Endothelial cell of umbilical vein (primary cell): ENCODE data around the gene ABHD14A. TPM values are rescaled to one million over a fixed set of nuclear protein-coding genes. Genes with fewer than 3 reads are reported as not detected.

Source experiments
- BruUV-seq: library from RNA; stranded (reverse); fragments of 400-500 nt; replicated peaks from 2 replicates; lab custom pipeline; 2021; lab: Mats Ljungman, UMichigan
- CTCF ChIA-PET: fragments of 300-600, 350-600 bp; sonication (Branson Sonifier 250); formaldehyde crosslinking; loops from one replicate; lab custom pipeline; 2021; ENCODE audit warnings: antibody characterized with exemption, inconsistent platforms; lab: Charles Lee
- POLR2A ChIA-PET: fragments of 300-600, 350-600 bp; sonication (Branson Sonifier 250); formaldehyde crosslinking; loops from one replicate; lab custom pipeline; 2021; ENCODE audit warnings: antibody characterized with exemption, inconsistent platforms; lab: Charles Lee
- DNase-seq: peaks from one replicate; pipeline ENCODE4 v3.0.0-alpha.2; 2011; ENCODE audit warnings: low read depth, low spot score
- FAIRE-seq: peaks from 2 replicates; lab custom pipeline; 2011; peaks lifted over from hg19 to GRCh38; lab: Jason Lieb, UNC
- H2AFZ ChIP-seq: 2 replicates; pipeline ENCODE4 v1.6.0; 2012; ENCODE audit warnings: low read depth, low read length, control low read depth, inconsistent platforms
- H3K27ac ChIP-seq: 2 replicates; pipeline ENCODE4 v1.5.1; 2011; ENCODE audit warnings: low read depth, mild to moderate bottlenecking, control low read depth, low read length, moderate library complexity; ENCODE audit not compliant: insufficient read depth
- H3K27me3 ChIP-seq, 2 experiments: 2 replicates each; pipeline versions ENCODE4 v1.6.0 to v1.6.1; 2011; ENCODE audit warnings: low read length in 2 of 2, mixed read lengths in 1 of 2; ENCODE audit not compliant: control insufficient read depth in 2 of 2, insufficient read depth in 2 of 2
- H3K36me3 ChIP-seq, 2 experiments: 2 replicates in 1 of 2; 3 replicates in 1 of 2; pipeline ENCODE4 v1.5.1; 2011; ENCODE audit warnings: low read length in 2 of 2, mild to moderate bottlenecking in 1 of 2, moderate library complexity in 1 of 2; ENCODE audit not compliant: control insufficient read depth in 2 of 2, insufficient read depth in 2 of 2; ENCODE audit errors: extremely low read depth in 1 of 2
- H3K4me1 ChIP-seq: 3 replicates; pipeline ENCODE4 v1.5.1; 2011; ENCODE audit warnings: mild to moderate bottlenecking, low read length; ENCODE audit not compliant: control insufficient read depth, insufficient read depth; ENCODE audit errors: extremely low read depth
- H3K4me2 ChIP-seq: 2 replicates; pipeline ENCODE4 v1.6.1; 2011; ENCODE audit warnings: low read length, control low read depth, mixed read lengths; ENCODE audit not compliant: insufficient read depth
- H3K4me3 ChIP-seq, 3 experiments: fragments of 200-600 bp in 1 of 3; sonication (generic), shearing (Covaris generic) in 1 of 3; replicated peaks in 1 of 3; 2 replicates each; pipeline ENCODE4 v1.5.1; 2011 to 2016; ENCODE audit warnings: control low read depth in 3 of 3, low read length in 3 of 3, mild to moderate bottlenecking in 2 of 3, inconsistent platforms in 1 of 3, low read depth in 1 of 3, moderate library complexity in 1 of 3; ENCODE audit not compliant: insufficient read depth in 1 of 3
- H3K79me2 ChIP-seq: 2 replicates; pipeline ENCODE4 v1.6.0; 2012; ENCODE audit warnings: low read length, inconsistent platforms; ENCODE audit not compliant: control insufficient read depth, insufficient read depth
- H3K9ac ChIP-seq: replicated peaks from 2 replicates; pipeline ENCODE3; 2011; ENCODE audit warnings: low read length, control low read depth; ENCODE audit not compliant: insufficient read depth; ENCODE audit errors: extremely low read depth
- H3K9me1 ChIP-seq: replicated peaks from 3 replicates; pipeline ENCODE4 v1.6.0; 2011; ENCODE audit warnings: mild to moderate bottlenecking, low read length; ENCODE audit not compliant: control insufficient read depth, insufficient read depth; ENCODE audit errors: extremely low read depth
- H3K9me3 ChIP-seq: replicated peaks from 2 replicates; pipeline ENCODE4 v1.5.1; 2012; ENCODE audit warnings: low read length, inconsistent platforms; ENCODE audit not compliant: control insufficient read depth, insufficient read depth
- H4K20me1 ChIP-seq: replicated peaks from 2 replicates; pipeline ENCODE3; 2011; ENCODE audit warnings: mild to moderate bottlenecking, low read length; ENCODE audit not compliant: control insufficient read depth, insufficient read depth; ENCODE audit errors: extremely low read depth
- CTCF ChIP-seq, 2 donors: IDR thresholded peaks; 1 replicate in 1 of 2; 2 replicates in 1 of 2; pipeline ENCODE4 v1.5.1; 2011; ENCODE audit warnings: low read length in 2 of 2, mild to moderate bottlenecking in 2 of 2, moderate library complexity in 2 of 2, control low read depth in 1 of 2, inconsistent platforms in 1 of 2, low read depth in 1 of 2; ENCODE audit not compliant: insufficient read depth in 1 of 2; ENCODE audit errors: extremely low read depth in 1 of 2
- EZH2 ChIP-seq: IDR thresholded peaks from 2 replicates; pipeline ENCODE4 v1.6.1; 2012; ENCODE audit warnings: borderline replicate concordance, low read depth, mild to moderate bottlenecking, moderate library complexity, low read length, inconsistent platforms; ENCODE audit not compliant: severe bottlenecking
- FOS ChIP-seq: IDR thresholded peaks from 2 replicates; pipeline ENCODE4 v1.6.1; 2011; ENCODE audit warnings: mild to moderate bottlenecking, low read length, moderate library complexity, borderline replicate concordance; ENCODE audit not compliant: insufficient read depth
- JUN ChIP-seq: IDR thresholded peaks from 2 replicates; pipeline ENCODE4 v1.6.1; 2011; ENCODE audit warnings: borderline replicate concordance, low read depth; ENCODE audit not compliant: insufficient read length, insufficient read depth
- MYC ChIP-seq: IDR thresholded peaks from one replicate; pipeline ENCODE4 v1.6.1; 2011; ENCODE audit warnings: mild to moderate bottlenecking, low read depth, low read length
- POLR2A ChIP-seq: IDR thresholded peaks from 2 replicates; pipeline ENCODE4 v1.6.1; 2012; ENCODE audit warnings: low read depth, mild to moderate bottlenecking, control low read depth, low read length
- POLR2AphosphoS5 ChIP-seq: IDR thresholded peaks from 2 replicates; pipeline ENCODE4 v1.6.1; 2012; ENCODE audit warnings: low read depth, mild to moderate bottlenecking, control low read depth, low read length, moderate library complexity; ENCODE audit not compliant: insufficient read depth
- dilution Hi-C: fragments of 300-500 bp; cut with MboI; formaldehyde crosslinking; loops from one replicate; pipeline ENCODE4 v1.15.0; 2019; ENCODE audit warnings: low sequenced_read_pairs; ENCODE audit not compliant: extremely low pct_ligation_motif_present
- intact Hi-C: fragments of 100-400 bp; cut with micrococcal nuclease; formaldehyde crosslinking; loops from one replicate; pipeline ENCODE4 v1.10.0; 2022
- polyA plus RNA-seq, 4 experiments: library from polyadenylated mRNA; depleted of rRNA in 3 of 4; stranded (reverse) in 3 of 4; unstranded in 1 of 4; fragments of >200 nt; gene quantifications; 2 replicates each; pipeline versions ENCODE4 v1.2.1 to v1.2.3, GENCODE V29; 2011 to 2012; ENCODE audit warnings: missing spikeins in 1 of 4
- total RNA-seq: library from RNA; stranded (reverse); gene quantifications from 2 replicates; pipeline ENCODE4 v1.2.3, GENCODE V29; 2021

The ABHD14A gene
- total and polyA plus RNA-seq, 2 donors (not counting 3 experiments of a cell fraction or from before 2014, with no cell fraction given): 6.6 to 23.7 TPM

DNA sequence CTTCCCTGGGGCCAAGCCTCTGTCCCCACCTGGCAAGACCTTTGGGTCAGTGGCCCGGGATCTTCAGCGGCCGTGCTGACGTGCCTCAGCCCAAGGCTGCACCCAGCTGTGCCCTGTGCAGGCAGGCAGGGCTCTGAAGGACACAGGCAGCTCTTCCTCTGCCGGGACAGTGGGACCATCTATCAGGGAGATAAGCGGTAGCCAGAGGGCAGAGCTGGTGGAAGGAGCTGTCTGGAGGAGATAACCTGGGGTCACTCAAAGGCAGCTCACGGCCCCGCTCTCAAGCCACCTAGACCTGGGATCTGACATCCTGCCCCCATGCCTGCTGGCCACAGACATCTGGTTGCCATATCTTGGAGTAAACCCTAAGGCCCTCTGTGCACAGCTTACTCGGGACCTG is 54.2 kb downstream of the ABHD14A start:
- Histone ChIP-seq H3K79me2 (no peaks in the 10 kb centered on the region), H3K27me3 (no peaks in the 10 kb centered on the region), H3K9ac (no peak overlapping the region), H3K36me3 (no peaks in the 10 kb centered on the region), H3K27ac (no peak overlapping the region), H3K4me2 (no peak overlapping the region), H3K9me1 (no peaks in the 10 kb centered on the region), H3K4me1 (no peaks in the 10 kb centered on the region), H2AFZ (no peak overlapping the region), H4K20me1 (no peaks in the 10 kb centered on the region), H3K9me3 (no peaks in the 10 kb centered on the region), H3K4me3 (no peak overlapping the region)
- TF ChIP-seq FOS (no peak), POLR2A (no peak), MYC (no peak), POLR2AphosphoS5 (no peak), CTCF (IDR thresholded peaks at IDR 0.05; ENCODE audit: extremely low read depth in 1 of 2, insufficient read depth in 1 of 2, low read depth in 1 of 2, low read length in 2 of 2) (no peak)
- FAIRE-seq (no peak), DNase-seq (no peak)
- ChIA-PET POLR2A (no interaction called here), CTCF (interaction anchor here (1.0 to 2.2 kb wide), 4 partner anchors 12 to 94 kb away, joined by 3 to 7 read pairs (median 5); partner anchors contain the start of gene DUSP7)
- BruUV-seq: no TSS peak
- intact Hi-C loops: no loop called here
- dilution Hi-C loops: no loop called here

- H3K79me2 ChIP-seq: no peaks in the 10 kb centered on the region
- DNase-seq (no peak), FAIRE-seq (no peak)
- CTCF ChIA-PET: interaction anchor here (1.6 to 2.2 kb wide), 3 partner anchors 12 to 93 kb away, joined by 3 to 7 read pairs (median 7); no protein-coding TSS in a partner anchor
- H3K4me2 ChIP-seq: no peak overlapping the region
- no peaks in the 10 kb centered on the region for H3K4me1 ChIP-seq
- H3K27me3 ChIP-seq: no peaks in the 10 kb centered on the region
- H3K36me3 ChIP-seq: no peaks in the 10 kb centered on the region
- intact Hi-C loops: no loop called here
- H3K4me3 ChIP-seq: no peak overlapping the region
- H3K9me3 ChIP-seq: no peaks in the 10 kb centered on the region
- no peaks in the 10 kb centered on the region for H3K9me1 ChIP-seq
- H3K27ac ChIP-seq: no peak overlapping the region
- H4K20me1 ChIP-seq: no peaks in the 10 kb centered on the region
- no peak overlapping the region for H2AFZ ChIP-seq
- no TSS peak for BruUV-seq
- H3K9ac ChIP-seq: no peak overlapping the region
- POLR2A ChIA-PET: no interaction called here
- no peak for TF ChIP-seq JUN
- no peak for TF ChIP-seq POLR2A
- no peak for TF ChIP-seq EZH2
- TF ChIP-seq CTCF (IDR thresholded peaks at IDR 0.05; ENCODE audit: extremely low read depth in 1 of 2, insufficient read depth in 1 of 2, low read depth in 1 of 2, low read length in 2 of 2): no peak
- dilution Hi-C loops: no loop called here
Observed at GRCh38 chr3:52029535-52029934, 54.7 kb downstream of the ABHD14A start.
